Hematopoietic multipotent progenitor cell treated with erythropoietin and hydrocortisone succinate and interleukin-3 and kit ligand, for 17 days (in vitro differentiated cells): ENCODE data around the gene DCD.
"Not testable (repeated sequence)": the region's sequence is repeated elsewhere in the genome, so short reads cannot be mapped to it uniquely, and the experiment has no call there.

Source experiments
- DNase-seq: peaks from one replicate; pipeline ENCODE4 v3.0.0-alpha.2; 2015; ENCODE audit warnings: low spot score

The DCD gene

GRCh38 chr12:54648265-54648664 is at the start of gene DCD:
TSS of gene DCD (minus strand) at chr12:54648365. CDS start at chr12:54648303, 62 bp downstream.
- DNase-seq = no peak

GRCh38 chr12:54697851-54698250 is 49.7 kb upstream of the DCD start:
- no peak for DNase-seq

GRCh38 chr12:54692353-54692752 is 44.2 kb upstream of the DCD start:
- DNase-seq = no peak

GRCh38 chr12:54689984-54690383 is 41.8 kb upstream of the DCD start:
- DNase-seq = no peak

GRCh38 chr12:54689034-54689372 is 40.8 kb upstream of the DCD start:
- DNase-seq = no peak

GRCh38 chr12:54688309-54689033 is 40.3 kb upstream of the DCD start:
- DNase-seq = no peak

GRCh38 chr12:54684636-54685630 is 36.8 kb upstream of the DCD start:
- no peak for DNase-seq

GRCh38 chr12:54683398-54683797 is 35.2 kb upstream of the DCD start:
- DNase-seq = no peak

GRCh38 chr12:54682674-54683073 is 34.5 kb upstream of the DCD start:
- DNase-seq = no peak

GRCh38 chr12:54680374-54680773 is 32.2 kb upstream of the DCD start:
- DNase-seq = no peak

GRCh38 chr12:54678131-54678530 is 30.0 kb upstream of the DCD start:
- DNase-seq = no peak

- DNase-seq = no peak
Measured at GRCh38 chr12:54667945-54668344, 19.8 kb upstream of the DCD start.

- DNase-seq = no peak
Measured at GRCh38 chr12:54666008-54666407, 17.8 kb upstream of the DCD start.

GRCh38 chr12:54665022-54665635 is 17.0 kb upstream of the DCD start:
- not testable (repeated sequence) for DNase-seq

- DNase-seq = no peak
Measured at GRCh38 chr12:54663603-54664002, 15.4 kb upstream of the DCD start.

GRCh38 chr12:54662026-54662425 is 13.9 kb upstream of the DCD start:
- DNase-seq = no peak

GRCh38 chr12:54661048-54661447 is 12.9 kb upstream of the DCD start:
- no peak for DNase-seq

GRCh38 chr12:54660320-54660962 is 12.3 kb upstream of the DCD start:
- no peak for DNase-seq

GRCh38 chr12:54658306-54659264 is 10.4 kb upstream of the DCD start:
- DNase-seq = peak; percentile 11

- DNase-seq = no peak
Measured at GRCh38 chr12:54657105-54657607, 9.0 kb upstream of the DCD start.

GRCh38 chr12:54654926-54655325 is 6.8 kb upstream of the DCD start:
- DNase-seq = no peak
